Left cardiac atrium (tissue), 4 donors: ENCODE data around the gene CCDC9B. TPM values are rescaled to one million over a fixed set of nuclear protein-coding genes. Genes with fewer than 3 reads are reported as not detected.

Experiments
- ATAC-seq, 2 donors: fragments of 200-7000 bp; cut with Tn5 transposase; one replicate each; pipeline ENCODE4 v1.9.1; 2020; ENCODE audit warnings: mild to moderate bottlenecking in 2 of 2, moderate library complexity in 2 of 2
- DNase-seq: peaks from one replicate; pipeline ENCODE4 v3.0.0-alpha.2; 2020
- intact Hi-C, 2 donors: fragments of 100-400 bp; cut with DNase I; formaldehyde crosslinking; loops; one replicate each; pipeline versions ENCODE4 v1.14.1 to v1.15.1; 2022 to 2023
- total RNA-seq, 2 donors: library from RNA; stranded (reverse); fragmentation: NEBNext Ultra II Directional; extraction: Animal tissue kit (Norgen Biotek cat#: 25700); gene quantifications; one replicate each; pipeline ENCODE4 v1.2.1, GENCODE V29; 2021
- donor health status: DM: no; HTN: yes; CAD: no.
- donor health status: DM: no; HTN: yes; CAD: no; lungs with severe emphysema.
- donor health status: DM: yes; HTN: yes; CAD: no.
- donor health status: Dilated cardiomyopathy.

Gene CCDC9B
- total RNA-seq, 2 donors from 2014 or later: 72.1 to 83.8 TPM

GRCh38 chr15:40286061-40286532 is 54.6 kb downstream of the CCDC9B start:
- intact Hi-C loops: no loop called here
- ATAC-seq (peak; percentile 12 to 45), DNase-seq (no peak)

- ATAC-seq (no peak), DNase-seq (no peak)
These were observed 55.2 kb downstream of the CCDC9B start for GRCh38 chr15:40285554-40286011.

GRCh38 chr15:40285151-40285550 is 55.6 kb downstream of the CCDC9B start:
- intact Hi-C loops: no loop called here
- DNase-seq (no peak), ATAC-seq (no peak)

More at GRCh38 chr15:40285554-40286011, 55.2 kb downstream of the CCDC9B start:
- intact Hi-C loops: no loop called here

- no peak for DNase-seq
- no peak for ATAC-seq
- intact Hi-C loops: loop anchor here in 1 of 2 donors (5.0 kb wide), 1 partner anchor 139 kb away; no protein-coding TSS in a partner anchor
These were observed 57.0 kb downstream of the CCDC9B start for GRCh38 chr15:40283615-40284300.

- ATAC-seq (peak; percentile 25 to 31), DNase-seq (no peak)
- intact Hi-C loops: loop anchor here in 1 of 2 donors (5.0 kb wide), 1 partner anchor 139 kb away; no protein-coding TSS in a partner anchor
These were observed 57.7 kb downstream of the CCDC9B start, which contains the start of gene ANKRD63 for GRCh38 chr15:40282869-40283614. Gene ANKRD63, minus strand, starts transcription at chr15:40283064. Its CDS starts 478 bp downstream, at chr15:40282586.

- intact Hi-C loops: loop anchor here in 1 of 2 donors (5.0 kb wide), 1 partner anchor 140 kb away; no protein-coding TSS in a partner anchor
- DNase-seq: no peak
- ATAC-seq: peak; percentile 21 to 27
These were observed 58.4 kb downstream of the CCDC9B start for GRCh38 chr15:40282147-40282868.

GRCh38 chr15:40281801-40282146 is 59.0 kb downstream of the CCDC9B start:
- DNase-seq (no peak), ATAC-seq (no peak)
- intact Hi-C loops: loop anchor here in 1 of 2 donors (5.0 kb wide), 1 partner anchor 141 kb away; no protein-coding TSS in a partner anchor

Other genes with a start within 250 kb of the CCDC9B start
- 1 to 10 TPM; 1.9 to 5.0 TPM for gene BMF, start 232.1 kb downstream of the CCDC9B start, total RNA-seq
- 1 to 10 TPM in 1 of 2 donors, under 1 TPM in 1; 0.71 to 1.3 TPM for gene BUB1B, start 179.9 kb downstream of the CCDC9B start, total RNA-seq
- 10 to 100 TPM in 1 of 2 donors, 1 to 10 TPM in 1; 6.8 to 10.1 TPM for gene PAK6, start 101.9 kb downstream of the CCDC9B start, total RNA-seq
- gene ANKRD63, start 57.9 kb downstream of the CCDC9B start, total RNA-seq: under 1 TPM in 1 of 2 donors, not detected in 1; 0.65 TPM
- gene PLCB2, start 33.0 kb downstream of the CCDC9B start, total RNA-seq: 10 to 100 TPM in 1 of 2 donors, 1 to 10 TPM in 1; 8.4 to 13.5 TPM
- gene INAFM2, start 17.2 kb downstream of the CCDC9B start, total RNA-seq: 10 to 100 TPM; 53.4 to 76.6 TPM
- not detected for gene PHGR1, start 10.1 kb upstream of the CCDC9B start, total RNA-seq
- gene DISP2, start 17.3 kb upstream of the CCDC9B start, total RNA-seq: 1 to 10 TPM in 1 of 2 donors, under 1 TPM in 1; 0.31 to 6.5 TPM
- gene KNSTRN, start 41.8 kb upstream of the CCDC9B start, total RNA-seq: 1 to 10 TPM; 7.2 to 8.0 TPM
- gene IVD, start 64.9 kb upstream of the CCDC9B start, total RNA-seq: 10 to 100 TPM; 58.4 to 63.4 TPM
- 10 to 100 TPM; 14.5 to 14.8 TPM for gene BAHD1, start 100.0 kb upstream of the CCDC9B start, total RNA-seq
- gene CHST14, start 130.0 kb upstream of the CCDC9B start, total RNA-seq: 10 to 100 TPM in 1 of 2 donors, 1 to 10 TPM in 1; 9.9 to 10.7 TPM
- gene CCDC32, start 224.1 kb upstream of the CCDC9B start, total RNA-seq: 10 to 100 TPM; 16.9 to 22.7 TPM
- 10 to 100 TPM in 1 of 2 donors, 1 to 10 TPM in 1; 7.9 to 11.3 TPM for gene RPUSD2, start 228.4 kb upstream of the CCDC9B start, total RNA-seq